MM.1S (cell line): Measurements from ENCODE around the gene KIR3DL3.
"Not testable (repeated sequence)": the region's sequence is repeated elsewhere in the genome, so short reads cannot be mapped to it uniquely, and the experiment has no call there.

Experiments
- DNase-seq: peaks from one replicate; pipeline ENCODE4 v3.0.0-alpha.2; 2015
- H2AFZ ChIP-seq: fragments of 300-600 bp; sonication (generic); 2 replicates; pipeline ENCODE4 v1.6.0; 2016; ENCODE audit warnings: antibody characterized with exemption, low read length
- H3F3A ChIP-seq: fragments of 300-600 bp; sonication (generic); 2 replicates; pipeline ENCODE4 v1.6.1; 2016; ENCODE audit warnings: mild to moderate bottlenecking, antibody characterized with exemption, low read length, moderate library complexity, mixed read lengths; ENCODE audit not compliant: insufficient read depth
- H3K27ac ChIP-seq: fragments of 300-600 bp; sonication (generic); 2 replicates; pipeline ENCODE4 v1.5.1; 2016; ENCODE audit warnings: mild to moderate bottlenecking, low read length
- H3K27me3 ChIP-seq: fragments of 300-600 bp; sonication (generic); replicated peaks from 2 replicates; pipeline ENCODE4 v1.6.0; 2016; ENCODE audit warnings: low read length; ENCODE audit not compliant: insufficient read depth
- H3K36me3 ChIP-seq: fragments of 300-600 bp; sonication (generic); replicated peaks from 2 replicates; pipeline ENCODE4 v1.6.1; 2016; ENCODE audit warnings: mild to moderate bottlenecking, low read length, mixed read lengths; ENCODE audit not compliant: insufficient read depth
- H3K4me1 ChIP-seq: fragments of 300-600 bp; sonication (generic); 2 replicates; pipeline ENCODE4 v1.6.1; 2016; ENCODE audit warnings: low read length, mixed read lengths
- H3K4me2 ChIP-seq: fragments of 300-600 bp; sonication (generic); 2 replicates; pipeline ENCODE4 v1.6.0; 2016; ENCODE audit warnings: low read depth, low read length
- H3K4me3 ChIP-seq: fragments of 300-600 bp; sonication (generic); 2 replicates; pipeline ENCODE4 v1.5.1; 2016; ENCODE audit warnings: low read length, mixed read lengths
- H3K79me2 ChIP-seq: fragments of 300-600 bp; sonication (generic); 2 replicates; pipeline ENCODE4 v1.6.1; 2016; ENCODE audit warnings: mixed run types, low read length, mixed read lengths
- H3K9ac ChIP-seq: fragments of 300-600 bp; sonication (generic); 2 replicates; pipeline ENCODE4 v1.6.1; 2016; ENCODE audit warnings: low read length, mixed read lengths
- H3K9me2 ChIP-seq: fragments of 300-600 bp; sonication (generic); replicated peaks from 2 replicates; pipeline ENCODE4 v1.6.1; 2016; ENCODE audit warnings: mild to moderate bottlenecking, low read length, mixed read lengths; ENCODE audit not compliant: insufficient read depth
- H3K9me3 ChIP-seq: fragments of 300-600 bp; sonication (generic); replicated peaks from 2 replicates; pipeline ENCODE4 v1.6.1; 2016; ENCODE audit warnings: mild to moderate bottlenecking, low read length, mixed read lengths; ENCODE audit not compliant: insufficient read depth
- H4K20me1 ChIP-seq: fragments of 300-600 bp; sonication (generic); 2 replicates; pipeline ENCODE4 v1.6.1; 2016; ENCODE audit warnings: mild to moderate bottlenecking, low read length, moderate library complexity, mixed read lengths; ENCODE audit not compliant: insufficient read depth
- EZH2 ChIP-seq: fragments of 300-600 bp; sonication (generic); optimal IDR thresholded peaks from 2 replicates; pipeline ENCODE3; 2017; ENCODE audit warnings: low read depth, mild to moderate bottlenecking, antibody characterized with exemption, low read length, mixed read lengths
- EZH2phosphoT487 ChIP-seq: fragments of 300-600 bp; sonication (generic); IDR thresholded peaks from 2 replicates; pipeline ENCODE4 v1.6.1; 2018; ENCODE audit warnings: antibody characterized with exemption, low read length
- TF ChIP-seq, protein P1 (sequence below): fragments of 300-600 bp; sonication (generic); IDR thresholded peaks from 2 replicates; pipeline ENCODE4 v1.5.1; 2016; ENCODE audit warnings: antibody characterized with exemption, low read length, mixed read lengths

KIR3DL3 gene

DNA sequence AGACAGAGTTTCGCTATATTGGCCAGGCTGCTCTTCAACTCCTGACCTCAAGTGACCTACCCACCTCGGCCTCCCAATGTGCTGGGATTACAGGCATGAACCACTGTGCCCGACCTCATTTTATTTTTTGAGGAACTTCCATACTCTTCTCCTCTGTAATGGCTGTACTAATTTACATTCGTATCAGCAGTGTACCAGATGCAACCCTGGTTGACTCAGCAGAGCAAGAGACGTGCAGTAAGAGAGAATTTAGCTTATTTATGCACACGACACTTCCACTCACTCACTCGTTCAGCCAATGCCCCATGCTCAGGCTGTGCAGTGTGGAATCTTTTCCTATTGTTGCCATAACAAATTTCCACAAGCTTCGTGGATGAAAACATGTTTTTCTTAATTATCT is 6.9 kb downstream of the KIR3DL3 start:
- H3K27me3 ChIP-seq = peaks cover 60% of the 10 kb centered on the region
- DNase-seq = no peak
- no peaks in the 10 kb centered on the region for H3K4me1 ChIP-seq
- no peak overlapping the region for H3K27ac ChIP-seq
- no peak overlapping the region for H2AFZ ChIP-seq
- H3K79me2 ChIP-seq = no peaks in the 10 kb centered on the region
- no peaks in the 10 kb centered on the region for H4K20me1 ChIP-seq
- no peaks in the 10 kb centered on the region for H3K9me3 ChIP-seq
- H3F3A ChIP-seq = no peaks in the 10 kb centered on the region
- no peak overlapping the region for H3K9ac ChIP-seq
- H3K4me3 ChIP-seq = no peak overlapping the region
- no peaks in the 10 kb centered on the region for H3K36me3 ChIP-seq
- H3K9me2 ChIP-seq = no peaks in the 10 kb centered on the region
- TF ChIP-seq, protein P1, sequence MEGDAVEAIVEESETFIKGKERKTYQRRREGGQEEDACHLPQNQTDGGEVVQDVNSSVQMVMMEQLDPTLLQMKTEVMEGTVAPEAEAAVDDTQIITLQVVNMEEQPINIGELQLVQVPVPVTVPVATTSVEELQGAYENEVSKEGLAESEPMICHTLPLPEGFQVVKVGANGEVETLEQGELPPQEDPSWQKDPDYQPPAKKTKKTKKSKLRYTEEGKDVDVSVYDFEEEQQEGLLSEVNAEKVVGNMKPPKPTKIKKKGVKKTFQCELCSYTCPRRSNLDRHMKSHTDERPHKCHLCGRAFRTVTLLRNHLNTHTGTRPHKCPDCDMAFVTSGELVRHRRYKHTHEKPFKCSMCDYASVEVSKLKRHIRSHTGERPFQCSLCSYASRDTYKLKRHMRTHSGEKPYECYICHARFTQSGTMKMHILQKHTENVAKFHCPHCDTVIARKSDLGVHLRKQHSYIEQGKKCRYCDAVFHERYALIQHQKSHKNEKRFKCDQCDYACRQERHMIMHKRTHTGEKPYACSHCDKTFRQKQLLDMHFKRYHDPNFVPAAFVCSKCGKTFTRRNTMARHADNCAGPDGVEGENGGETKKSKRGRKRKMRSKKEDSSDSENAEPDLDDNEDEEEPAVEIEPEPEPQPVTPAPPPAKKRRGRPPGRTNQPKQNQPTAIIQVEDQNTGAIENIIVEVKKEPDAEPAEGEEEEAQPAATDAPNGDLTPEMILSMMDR = no peak
- no peak overlapping the region for H3K4me2 ChIP-seq

DNA sequence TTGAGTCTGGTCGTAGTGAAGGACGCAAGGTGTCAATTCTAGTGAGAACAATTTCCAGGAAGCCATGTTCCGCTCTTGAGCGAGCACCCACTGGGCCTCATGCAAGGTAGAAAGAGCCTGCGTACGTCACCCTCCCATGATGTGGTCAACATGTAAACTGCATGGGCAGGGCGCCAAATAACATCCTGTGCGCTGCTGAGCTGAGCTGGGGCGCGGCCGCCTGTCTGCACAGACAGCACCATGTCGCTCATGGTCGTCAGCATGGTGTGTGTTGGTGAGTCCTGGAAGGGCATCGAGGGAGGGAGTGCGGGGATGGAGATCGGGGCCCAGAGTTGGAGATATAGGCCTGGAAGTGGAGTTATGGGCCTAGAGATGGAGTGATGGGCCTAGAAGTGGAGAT is 14.1 kb downstream of the KIR3DL3 start, which contains the start of gene KIR2DL3:
Gene KIR2DL3 (plus strand): TSS at position 208 of the 400 bp plus-strand sequence. CDS start 33 bp downstream, at position 241.
- not testable (repeated sequence) for H3K36me3 ChIP-seq, H3F3A ChIP-seq, H3K4me1 ChIP-seq, DNase-seq, H2AFZ ChIP-seq, H3K79me2 ChIP-seq, H3K9ac ChIP-seq, H4K20me1 ChIP-seq, H3K9me2 ChIP-seq, H3K27ac ChIP-seq, H3K4me2 ChIP-seq, H3K4me3 ChIP-seq, H3K9me3 ChIP-seq
- peaks cover 26% of the 10 kb centered on the region; the same call in 1 of the 2 replicates for H3K27me3 ChIP-seq

DNA sequence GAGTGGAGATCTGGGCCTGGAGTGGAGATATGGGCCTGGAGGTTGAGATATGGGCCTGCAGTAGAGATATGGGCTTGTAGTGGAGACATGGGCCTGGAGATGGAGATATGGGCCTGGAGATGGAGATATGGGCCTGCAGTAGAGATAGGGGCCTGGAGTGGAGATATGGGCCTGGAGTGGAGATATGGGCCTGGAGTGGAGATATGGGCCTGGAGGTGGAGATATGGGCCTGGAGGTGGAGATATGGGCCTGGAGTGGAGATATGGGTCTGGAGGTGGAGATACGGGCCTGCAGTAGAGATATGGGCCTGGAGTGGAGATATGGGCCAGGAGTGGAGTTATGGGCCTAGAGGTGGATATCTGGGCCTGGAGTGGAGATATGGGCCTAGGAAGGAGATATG is 14.5 kb downstream of the KIR3DL3 start:
- Histone ChIP-seq H3K79me2 (no peaks in the 10 kb centered on the region), H2AFZ (no peak overlapping the region), H3K27me3 (peaks cover 24% of the 10 kb centered on the region; the same call in 1 of the 2 replicates), H3K9me3 (no peaks in the 10 kb centered on the region), H3K27ac (no peak overlapping the region), H3K36me3 (no peaks in the 10 kb centered on the region), H3K9me2 (no peaks in the 10 kb centered on the region), H3K4me3 (no peak overlapping the region), H3K9ac (no peak overlapping the region), H3F3A (no peaks in the 10 kb centered on the region), H3K4me1 (no peaks in the 10 kb centered on the region), H4K20me1 (no peaks in the 10 kb centered on the region), H3K4me2 (no peak overlapping the region)
- DNase-seq = no peak
- TF ChIP-seq EZH2 (no peak), EZH2phosphoT487 (no peak)
- TF ChIP-seq, protein P1 = no peak

DNA sequence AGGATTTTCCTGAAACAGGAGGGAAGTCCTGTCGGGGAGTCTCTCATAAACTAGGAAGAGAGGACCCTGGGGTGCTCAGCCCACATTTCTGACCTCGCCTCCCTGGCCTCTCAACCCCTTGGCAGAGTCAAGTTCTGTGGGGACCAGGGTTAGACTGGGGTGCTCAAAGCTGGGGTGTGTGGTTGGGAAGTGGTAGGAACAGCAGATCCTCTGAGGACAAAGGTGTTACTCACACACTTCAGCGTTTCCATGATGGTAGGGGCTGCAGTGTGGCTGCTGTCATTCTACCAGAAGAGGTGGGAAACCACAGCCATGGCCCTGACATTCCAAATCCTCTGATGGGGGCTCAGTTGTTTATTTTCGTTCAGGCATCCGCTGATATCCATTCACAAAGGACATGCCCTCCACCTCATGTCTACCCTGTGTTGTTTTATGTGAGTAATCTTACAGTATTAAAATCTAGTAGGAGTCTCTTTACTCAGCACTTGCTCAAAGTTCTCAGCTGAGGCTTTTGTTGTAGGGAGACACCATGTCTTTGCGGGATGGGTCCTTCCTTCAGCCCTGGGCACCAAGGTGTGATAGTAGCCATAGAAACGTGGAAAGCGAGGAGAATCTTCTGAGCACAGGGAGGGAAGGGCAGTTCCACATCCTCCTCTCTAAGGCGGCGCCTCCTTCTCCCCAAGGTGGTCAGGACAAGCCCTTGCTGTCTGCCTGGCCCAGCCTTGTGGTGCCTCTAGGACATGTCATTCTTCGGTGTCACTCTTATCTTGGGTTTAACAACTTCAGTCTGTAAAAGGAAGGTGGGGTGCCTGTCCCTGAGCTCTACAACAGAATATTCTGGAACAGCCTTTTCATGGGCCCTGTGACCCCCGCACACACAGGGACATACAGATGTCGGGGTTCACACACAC is 15.6 kb downstream of the KIR3DL3 start:
- Histone ChIP-seq H2AFZ (no peak overlapping the region), H4K20me1 (no peaks in the 10 kb centered on the region), H3K27me3 (peaks cover 19% of the 10 kb centered on the region; the same call in 1 of the 2 replicates), H3F3A (no peaks in the 10 kb centered on the region), H3K9ac (no peak overlapping the region), H3K4me3 (no peak overlapping the region), H3K4me1 (no peaks in the 10 kb centered on the region), H3K4me2 (no peak overlapping the region), H3K9me2 (no peaks in the 10 kb centered on the region), H3K79me2 (no peaks in the 10 kb centered on the region), H3K27ac (no peak overlapping the region), H3K36me3 (no peaks in the 10 kb centered on the region), H3K9me3 (no peaks in the 10 kb centered on the region)
- no peak for TF ChIP-seq EZH2
- TF ChIP-seq, protein P1 = no peak
- no peak for TF ChIP-seq EZH2phosphoT487
- DNase-seq = no peak

DNA sequence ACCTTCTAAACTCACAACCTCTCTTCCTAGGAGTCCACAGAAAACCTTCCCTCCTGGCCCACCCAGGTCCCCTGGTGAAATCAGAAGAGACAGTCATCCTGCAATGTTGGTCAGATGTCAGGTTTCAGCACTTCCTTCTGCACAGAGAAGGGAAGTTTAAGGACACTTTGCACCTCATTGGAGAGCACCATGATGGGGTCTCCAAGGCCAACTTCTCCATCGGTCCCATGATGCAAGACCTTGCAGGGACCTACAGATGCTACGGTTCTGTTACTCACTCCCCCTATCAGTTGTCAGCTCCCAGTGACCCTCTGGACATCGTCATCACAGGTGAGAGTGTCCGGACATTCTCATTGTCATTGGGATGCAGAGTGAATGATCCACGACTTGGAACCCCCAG is 17.7 kb downstream of the KIR3DL3 start:
- H3K4me3 ChIP-seq, H2AFZ ChIP-seq, H3K9me2 ChIP-seq, H3K27ac ChIP-seq, DNase-seq, H3K36me3 ChIP-seq, H3K9me3 ChIP-seq, H3K9ac ChIP-seq, H3K79me2 ChIP-seq, H3F3A ChIP-seq, H4K20me1 ChIP-seq, H3K4me2 ChIP-seq, H3K4me1 ChIP-seq: not testable (repeated sequence)
- peaks cover 19% of the 10 kb centered on the region; the same call in 1 of the 2 replicates for H3K27me3 ChIP-seq
